AG04450 (cell line): ENCODE results near the gene ZSCAN18. TPM values are rescaled to one million over a fixed set of nuclear protein-coding genes. Genes with fewer than 3 reads are reported as not detected.

Experiments
- CTCF ChIA-PET: fragments of 300-600, 350-600 bp; formaldehyde crosslinking; extraction: SDS; loops from one replicate; lab custom pipeline; 2022; ENCODE audit warnings: antibody characterized with exemption, inconsistent platforms; lab: Charles Lee
- POLR2A ChIA-PET: fragments of 350-600 bp; formaldehyde crosslinking; extraction: SDS; loops from one replicate; lab custom pipeline; 2021; ENCODE audit warnings: antibody characterized with exemption, inconsistent platforms; lab: Yijun Ruan, JAX
- DNase-seq: peaks from one replicate; pipeline ENCODE4 v3.0.0-alpha.2; 2011; ENCODE audit warnings: low read depth, low spot score
- H3K27ac ChIP-seq: one replicate; pipeline ENCODE4 v1.5.1; 2012; ENCODE audit warnings: low read depth, low read length, control low read depth
- H3K27me3 ChIP-seq: one replicate; pipeline ENCODE4 v1.6.0; 2012; ENCODE audit warnings: low read length; ENCODE audit not compliant: control insufficient read depth, insufficient read depth
- H3K4me3 ChIP-seq: 2 replicates; pipeline ENCODE4 v1.5.1; 2011; ENCODE audit warnings: mild to moderate bottlenecking, low read depth, low read length, control low read depth
- H3K9me3 ChIP-seq: 2 replicates; pipeline ENCODE4 v1.5.1; 2012; ENCODE audit warnings: low read length; ENCODE audit not compliant: control insufficient read depth, insufficient read depth
- polyA plus RNA-seq: library from polyadenylated mRNA; depleted of rRNA; stranded (reverse); fragments of >200 nt; gene quantifications from 2 replicates; pipeline ENCODE4 v1.2.3, GENCODE V29; 2011
- TF ChIP-seq, protein P1 (sequence below): IDR thresholded peaks from 2 replicates; pipeline ENCODE4 v1.5.1; 2011; ENCODE audit warnings: low read depth, low read length, control low read depth, inconsistent platforms

The ZSCAN18 gene
- polyA plus RNA-seq, 1 experiment: 12.7 TPM

DNA sequence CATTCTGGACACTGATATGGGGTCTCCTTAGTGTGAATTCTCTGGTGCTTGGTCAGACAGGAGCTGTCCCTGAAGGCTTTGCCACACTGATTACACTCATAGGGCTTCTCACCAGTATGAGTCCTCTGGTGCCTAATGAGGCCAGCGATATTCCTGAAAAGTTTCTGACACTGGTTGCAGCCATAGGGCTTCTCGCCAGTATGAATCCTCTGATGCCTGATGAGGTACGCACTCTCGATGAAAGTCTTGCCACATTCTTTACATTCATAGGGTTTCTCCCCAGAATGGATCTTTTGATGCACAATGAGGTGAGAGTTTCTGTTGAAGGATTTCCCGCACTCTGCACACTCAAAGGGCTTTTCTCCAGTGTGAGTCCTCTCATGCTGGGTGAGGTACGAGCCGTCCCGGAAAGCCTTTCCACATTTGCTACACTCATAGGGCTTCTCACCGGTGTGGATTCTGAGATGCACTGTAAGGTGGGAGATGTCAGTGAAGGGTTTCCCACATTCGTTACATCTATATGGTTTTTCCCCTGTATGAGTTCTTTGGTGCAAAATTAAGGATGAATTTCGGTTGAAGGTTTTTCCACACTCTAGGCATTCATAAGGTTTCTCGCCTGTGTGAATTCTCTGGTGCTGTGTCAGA lies 30.1 kb upstream of the ZSCAN18 start:
- TF ChIP-seq, protein P1, sequence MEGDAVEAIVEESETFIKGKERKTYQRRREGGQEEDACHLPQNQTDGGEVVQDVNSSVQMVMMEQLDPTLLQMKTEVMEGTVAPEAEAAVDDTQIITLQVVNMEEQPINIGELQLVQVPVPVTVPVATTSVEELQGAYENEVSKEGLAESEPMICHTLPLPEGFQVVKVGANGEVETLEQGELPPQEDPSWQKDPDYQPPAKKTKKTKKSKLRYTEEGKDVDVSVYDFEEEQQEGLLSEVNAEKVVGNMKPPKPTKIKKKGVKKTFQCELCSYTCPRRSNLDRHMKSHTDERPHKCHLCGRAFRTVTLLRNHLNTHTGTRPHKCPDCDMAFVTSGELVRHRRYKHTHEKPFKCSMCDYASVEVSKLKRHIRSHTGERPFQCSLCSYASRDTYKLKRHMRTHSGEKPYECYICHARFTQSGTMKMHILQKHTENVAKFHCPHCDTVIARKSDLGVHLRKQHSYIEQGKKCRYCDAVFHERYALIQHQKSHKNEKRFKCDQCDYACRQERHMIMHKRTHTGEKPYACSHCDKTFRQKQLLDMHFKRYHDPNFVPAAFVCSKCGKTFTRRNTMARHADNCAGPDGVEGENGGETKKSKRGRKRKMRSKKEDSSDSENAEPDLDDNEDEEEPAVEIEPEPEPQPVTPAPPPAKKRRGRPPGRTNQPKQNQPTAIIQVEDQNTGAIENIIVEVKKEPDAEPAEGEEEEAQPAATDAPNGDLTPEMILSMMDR: no peak
- H3K27ac ChIP-seq: no peak overlapping the region
- no peak overlapping the region for H3K4me3 ChIP-seq
- CTCF ChIA-PET: no interaction called here
- POLR2A ChIA-PET: no interaction called here
- DNase-seq: no peak
- peaks cover 94% of the 10 kb centered on the region for H3K9me3 ChIP-seq
- H3K27me3 ChIP-seq: no peaks in the 10 kb centered on the region

DNA sequence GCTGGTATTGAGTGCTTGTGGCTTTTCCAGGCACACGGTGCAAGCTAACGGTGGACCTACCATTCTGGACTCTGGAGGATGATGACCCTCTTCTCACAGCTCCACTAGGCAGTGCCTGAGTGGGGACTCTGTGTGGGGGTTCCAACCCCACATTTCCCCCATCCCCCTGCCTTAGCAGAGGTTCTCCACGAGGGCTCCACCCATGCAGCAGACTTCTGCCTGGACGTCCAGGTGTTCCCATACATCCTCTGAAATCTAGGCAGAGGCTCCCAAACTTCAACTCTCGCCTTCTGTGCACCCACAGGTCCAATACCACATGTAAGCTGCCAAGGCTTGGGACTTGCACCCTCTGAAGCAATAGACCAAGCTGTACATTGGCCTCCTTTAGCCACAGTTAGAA lies 25.3 kb upstream of the ZSCAN18 start:
- no peak overlapping the region for H3K4me3 ChIP-seq
- no peak for DNase-seq
- TF ChIP-seq, protein P1: no peak
- H3K9me3 ChIP-seq: peaks cover 77% of the 10 kb centered on the region
- no peak overlapping the region for H3K27ac ChIP-seq
- H3K27me3 ChIP-seq: no peaks in the 10 kb centered on the region
- ChIA-PET POLR2A (no interaction called here), CTCF (no interaction called here)

DNA sequence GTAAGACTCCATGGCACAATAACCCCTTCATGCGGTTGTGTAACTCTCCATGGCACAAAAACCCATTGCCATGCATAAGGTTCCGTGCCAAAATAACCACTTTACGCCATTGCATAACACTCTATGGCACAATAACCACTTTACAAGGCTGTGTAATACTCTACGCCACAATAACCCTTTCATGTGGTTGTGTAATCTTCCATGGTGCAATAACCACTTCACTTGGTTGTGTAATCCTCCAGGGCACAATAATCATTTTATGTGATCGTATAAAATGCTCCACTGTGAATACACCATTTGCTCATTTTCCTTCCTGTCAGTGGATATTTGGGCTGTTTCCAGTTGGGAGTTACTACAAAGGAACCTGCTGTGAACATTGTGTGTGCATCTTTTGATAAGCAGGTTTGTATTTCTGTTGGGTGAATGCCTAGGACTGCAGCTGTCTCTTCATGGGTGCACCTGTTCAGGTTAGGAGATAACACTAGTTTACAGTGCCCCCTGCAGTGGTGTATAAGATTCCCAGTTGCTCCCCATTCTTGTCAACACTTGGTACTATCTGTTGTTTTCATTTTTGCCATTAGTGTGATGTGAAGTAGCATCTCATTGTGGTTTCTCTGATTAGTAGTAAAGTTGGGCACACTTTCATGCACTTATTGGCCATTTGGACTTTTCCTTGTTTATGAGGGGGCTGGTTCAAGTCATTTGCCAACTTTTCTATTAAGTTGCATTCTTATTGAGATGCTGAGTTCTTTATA lies 21.1 kb upstream of the ZSCAN18 start:
- H3K9me3 ChIP-seq: peaks cover 64% of the 10 kb centered on the region

DNA sequence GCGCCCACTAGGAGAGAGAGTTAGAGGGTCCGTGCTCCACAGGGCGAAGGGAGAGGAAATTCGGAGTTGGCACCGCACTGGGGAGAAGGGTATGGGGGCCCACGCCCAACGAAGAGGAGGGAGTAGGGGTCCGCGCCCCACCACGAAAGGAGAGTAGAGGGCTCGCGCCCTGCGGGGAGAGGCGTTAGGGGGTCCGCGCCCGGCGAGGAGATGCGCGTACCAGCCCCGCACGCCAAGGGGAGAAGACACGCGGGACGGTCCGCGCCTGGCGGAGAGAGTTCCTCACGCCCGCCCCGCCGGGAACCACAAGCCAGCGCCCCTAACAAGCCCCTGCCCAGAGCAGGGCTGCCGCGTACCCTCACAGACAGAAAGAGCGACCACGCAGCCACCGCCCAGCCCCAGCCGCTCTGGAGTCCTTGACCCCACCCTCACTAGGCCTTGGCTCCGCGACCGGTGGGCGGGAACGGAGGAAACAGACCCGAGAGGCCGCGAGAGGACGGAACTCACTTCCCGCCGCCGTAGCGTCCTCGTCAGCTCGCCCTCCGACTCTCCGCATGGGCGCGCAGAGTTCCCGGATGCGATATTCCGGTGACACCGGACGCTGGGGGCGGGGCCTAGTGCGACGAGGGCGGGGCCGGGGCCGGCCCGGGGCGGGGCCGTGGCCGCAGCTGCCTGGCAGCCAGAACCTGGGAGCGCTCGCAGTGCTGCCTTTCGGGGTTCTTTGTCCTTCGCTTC lies 20.0 kb upstream of the ZSCAN18 start:
- H3K27me3 ChIP-seq: no peaks in the 10 kb centered on the region
- no peak for DNase-seq
- H3K27ac ChIP-seq: no peak overlapping the region
- TF ChIP-seq, protein P1: no peak
- H3K4me3 ChIP-seq: no peak overlapping the region
- CTCF ChIA-PET: no interaction called here
- peaks cover 65% of the 10 kb centered on the region for H3K9me3 ChIP-seq
- POLR2A ChIA-PET: no interaction called here

More for the DNA sequence above, 21.1 kb upstream of the ZSCAN18 start:
- ChIA-PET POLR2A (no interaction called here), CTCF (no interaction called here)
- Histone ChIP-seq H3K27ac (no peak overlapping the region), H3K27me3 (no peaks in the 10 kb centered on the region), H3K4me3 (no peak overlapping the region)
- no peak for DNase-seq
- TF ChIP-seq, protein P1: no peak

DNA sequence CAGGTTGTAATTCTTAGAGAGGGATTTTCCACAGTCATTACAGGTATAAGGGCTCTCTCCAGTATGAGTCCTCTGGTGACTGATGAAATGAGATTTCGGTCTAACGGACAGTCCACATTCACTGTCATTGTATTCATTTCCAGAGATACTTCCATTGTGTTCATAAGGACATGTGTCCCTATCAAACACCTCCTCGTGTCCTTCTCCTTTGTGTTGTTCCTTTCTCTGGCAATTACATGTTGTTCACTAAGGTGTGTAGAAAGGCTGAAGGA lies 10.5 kb upstream of the ZSCAN18 start:
- DNase-seq: no peak
- H3K27ac ChIP-seq: no peak overlapping the region
- peaks cover 80% of the 10 kb centered on the region for H3K9me3 ChIP-seq
- CTCF ChIA-PET: no interaction called here
- no peaks in the 10 kb centered on the region for H3K27me3 ChIP-seq
- POLR2A ChIA-PET: no interaction called here
- no peak overlapping the region for H3K4me3 ChIP-seq
- TF ChIP-seq, protein P1: no peak
